RWPE1 (cell line): ENCODE data around the gene RSPH6A.

ENCODE experiments used
- CTCF ChIA-PET: fragments of 350-600 bp; sonication (Branson Sonifier 250); formaldehyde crosslinking; extraction: SDS; loops from one replicate; lab custom pipeline; 2021; lab: Yijun Ruan, JAX
- POLR2A ChIA-PET: fragments of 400-600 bp; formaldehyde crosslinking; extraction: SDS; loops from one replicate; lab custom pipeline; 2020; ENCODE audit warnings: antibody characterized with exemption; ENCODE audit not compliant: low non-redundant PET; lab: Yijun Ruan, JAX
- DNase-seq: peaks from one replicate; pipeline ENCODE4 v3.0.0; 2012; ENCODE audit warnings: low spot score
- H3K27ac ChIP-seq: fragments of 450-650 bp; 2 replicates; pipeline ENCODE4 v1.5.1; 2017
- TF ChIP-seq, protein P1 (sequence below): fragments of 450-650 bp; conservative IDR thresholded peaks from 2 replicates; pipeline ENCODE4 v1.5.1; 2017; ENCODE audit warnings: low read depth, mild to moderate bottlenecking

Gene RSPH6A

DNA sequence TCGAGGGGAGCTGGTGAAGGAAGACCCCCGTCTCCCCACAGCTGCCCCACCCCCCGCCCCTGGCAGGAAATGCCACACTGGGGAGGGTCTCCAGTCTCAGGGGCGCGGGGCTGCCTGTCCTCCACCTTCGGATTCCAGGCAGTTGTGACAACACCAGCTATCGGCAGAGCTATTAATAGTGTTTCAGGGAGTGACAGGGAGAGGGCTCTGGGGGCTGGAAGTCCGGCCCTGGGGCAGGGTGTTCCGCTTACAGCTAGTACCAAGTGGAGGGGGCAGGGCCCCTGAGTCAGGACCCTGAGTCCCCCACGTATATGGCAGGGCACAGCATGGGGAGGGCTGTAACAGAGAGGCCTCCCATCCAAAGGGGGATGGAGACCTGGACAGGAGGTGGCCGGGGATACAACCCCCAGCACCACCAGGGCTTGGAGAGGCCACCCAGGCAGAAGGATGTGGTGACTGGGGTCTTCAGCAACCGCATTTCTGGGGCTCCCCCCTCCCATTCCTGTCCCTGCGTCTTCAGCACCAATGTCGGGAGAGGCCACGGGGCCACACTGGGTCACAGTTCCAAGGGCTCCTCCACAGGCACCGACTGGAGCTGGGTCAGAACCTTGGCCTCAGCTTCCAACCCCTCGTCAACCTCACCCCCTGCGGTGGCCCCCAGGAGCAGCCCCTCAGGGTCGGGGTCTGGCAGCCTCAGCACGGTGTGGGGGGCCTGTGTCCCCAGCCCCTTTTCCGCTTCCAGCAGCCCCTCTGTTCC lies 50.0 kb downstream of the RSPH6A start:
- ChIA-PET POLR2A (interaction anchor here (0.6 kb wide), 2 partner anchors 49 to 93 kb away, joined by 3 read pairs; no protein-coding TSS in a partner anchor), CTCF (interaction anchor here (0.6 to 0.7 kb wide), 2 partner anchors 65 to 179 kb away, joined by 3 to 4 read pairs; no protein-coding TSS in a partner anchor)
- peak overlapping the region; percentile 98 for H3K27ac ChIP-seq
- TF ChIP-seq, protein P1, sequence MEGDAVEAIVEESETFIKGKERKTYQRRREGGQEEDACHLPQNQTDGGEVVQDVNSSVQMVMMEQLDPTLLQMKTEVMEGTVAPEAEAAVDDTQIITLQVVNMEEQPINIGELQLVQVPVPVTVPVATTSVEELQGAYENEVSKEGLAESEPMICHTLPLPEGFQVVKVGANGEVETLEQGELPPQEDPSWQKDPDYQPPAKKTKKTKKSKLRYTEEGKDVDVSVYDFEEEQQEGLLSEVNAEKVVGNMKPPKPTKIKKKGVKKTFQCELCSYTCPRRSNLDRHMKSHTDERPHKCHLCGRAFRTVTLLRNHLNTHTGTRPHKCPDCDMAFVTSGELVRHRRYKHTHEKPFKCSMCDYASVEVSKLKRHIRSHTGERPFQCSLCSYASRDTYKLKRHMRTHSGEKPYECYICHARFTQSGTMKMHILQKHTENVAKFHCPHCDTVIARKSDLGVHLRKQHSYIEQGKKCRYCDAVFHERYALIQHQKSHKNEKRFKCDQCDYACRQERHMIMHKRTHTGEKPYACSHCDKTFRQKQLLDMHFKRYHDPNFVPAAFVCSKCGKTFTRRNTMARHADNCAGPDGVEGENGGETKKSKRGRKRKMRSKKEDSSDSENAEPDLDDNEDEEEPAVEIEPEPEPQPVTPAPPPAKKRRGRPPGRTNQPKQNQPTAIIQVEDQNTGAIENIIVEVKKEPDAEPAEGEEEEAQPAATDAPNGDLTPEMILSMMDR: no peak
- no peak for DNase-seq

DNA sequence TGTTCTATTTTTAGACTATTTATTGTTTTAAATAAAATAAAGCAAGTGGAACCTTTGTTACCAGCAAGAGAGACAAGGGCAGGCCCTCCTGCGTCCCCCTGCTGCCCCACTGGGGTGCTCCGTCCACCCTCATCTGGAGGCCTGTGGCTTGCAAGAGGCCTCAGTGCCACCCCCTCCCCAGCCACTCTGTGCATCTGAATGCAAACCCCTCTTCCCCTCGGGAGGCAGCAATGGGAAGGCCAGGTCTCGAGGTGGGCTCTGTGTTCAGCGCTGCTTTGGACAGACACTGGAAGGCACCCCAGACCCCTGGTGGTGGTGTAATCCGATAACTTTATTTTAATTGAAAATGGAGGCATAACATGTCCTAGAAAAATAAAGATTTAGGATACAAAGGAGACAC lies 50.6 kb downstream of the RSPH6A start:
- DNase-seq: no peak
- TF ChIP-seq, protein P1: no peak
- H3K27ac ChIP-seq: peak overlapping the region; percentile 98
- ChIA-PET POLR2A (interaction anchor here (0.6 kb wide), 1 partner anchor 48 kb away, joined by 3 read pairs; no protein-coding TSS in a partner anchor), CTCF (interaction anchor here (0.6 kb wide), 1 partner anchor 47 kb away, joined by 3 read pairs; no protein-coding TSS in a partner anchor)

DNA sequence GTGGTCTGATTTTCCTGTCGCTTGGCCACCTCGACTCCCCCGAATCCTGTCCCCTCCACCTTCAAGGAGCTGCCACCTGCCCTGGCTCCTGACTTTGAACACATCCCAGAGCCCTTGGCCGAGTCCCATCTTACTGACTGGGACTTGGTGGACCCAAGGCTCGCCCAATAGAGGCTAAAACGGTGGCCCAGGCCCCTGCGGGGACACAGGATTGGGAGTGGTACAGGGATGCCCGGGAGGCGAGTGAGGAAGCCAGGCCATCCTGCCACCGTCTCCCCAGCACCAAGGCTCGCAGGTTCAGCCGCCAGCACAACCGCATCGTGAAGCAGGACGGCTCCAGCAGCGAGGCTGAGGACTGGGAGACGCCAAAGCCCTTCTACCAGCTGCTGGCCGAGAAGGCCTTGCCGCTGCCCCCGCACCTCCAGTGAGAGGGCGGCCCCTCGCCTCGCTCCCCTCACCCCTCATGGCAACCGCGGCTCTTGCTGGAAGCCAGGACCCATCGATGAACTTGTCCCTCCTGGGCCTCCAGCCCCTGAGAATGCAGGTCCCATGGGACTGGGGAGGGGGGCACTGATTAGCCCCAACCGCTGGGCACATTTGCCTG lies 51.3 kb downstream of the RSPH6A start:
- TF ChIP-seq, protein P1: no peak
- ChIA-PET POLR2A (no interaction called here), CTCF (interaction anchor here (0.6 to 1.2 kb wide), 2 partner anchors 46 to 53 kb away, joined by 3 to 4 read pairs; no protein-coding TSS in a partner anchor)
- no peak for DNase-seq
- peak overlapping the region; percentile 98 for H3K27ac ChIP-seq

DNA sequence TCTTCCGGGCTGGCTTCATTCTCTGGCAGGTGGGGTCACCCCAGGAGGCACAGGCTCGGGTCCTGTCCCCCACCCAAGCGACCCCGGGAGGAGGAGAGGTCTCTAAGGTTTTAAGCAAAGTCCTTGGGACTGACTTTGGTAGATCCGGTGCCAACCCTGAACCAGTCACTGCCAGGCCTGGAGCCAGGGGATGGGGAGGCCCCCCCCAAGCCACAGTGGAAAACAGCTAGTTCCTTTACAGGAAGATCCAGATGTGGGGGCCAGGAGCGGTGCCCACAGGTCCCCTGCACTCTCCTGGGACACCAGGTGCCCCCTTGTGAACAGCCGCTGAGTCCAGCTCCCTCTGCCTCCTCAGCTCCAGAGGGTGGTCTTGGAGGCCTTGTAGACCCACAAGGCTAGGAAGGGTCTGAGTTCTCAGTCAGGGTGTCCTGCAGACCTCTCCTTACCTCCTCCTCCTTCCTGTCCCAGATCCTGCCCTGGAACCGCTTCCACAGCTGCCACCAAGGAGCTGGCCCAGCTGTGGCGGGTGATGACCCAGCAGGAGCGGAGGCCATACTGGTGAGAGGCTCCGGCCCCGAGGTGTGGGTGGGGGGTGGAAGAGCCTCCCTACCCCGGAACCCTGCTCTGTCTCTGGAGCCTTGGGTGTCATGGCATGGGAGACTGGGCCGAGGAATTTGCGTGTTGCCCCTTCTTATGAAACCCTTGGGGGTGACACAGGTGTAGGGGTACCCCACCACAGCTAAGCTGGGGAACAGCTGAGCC lies 52.1 kb downstream of the RSPH6A start:
- CTCF ChIA-PET: interaction anchor here (0.6 to 1.2 kb wide), 2 partner anchors 21 to 54 kb away, joined by 3 to 4 read pairs; no protein-coding TSS in a partner anchor
- POLR2A ChIA-PET: no interaction called here
- DNase-seq: no peak
- H3K27ac ChIP-seq: peak overlapping the region; percentile 98
- TF ChIP-seq, protein P1: no peak

DNA sequence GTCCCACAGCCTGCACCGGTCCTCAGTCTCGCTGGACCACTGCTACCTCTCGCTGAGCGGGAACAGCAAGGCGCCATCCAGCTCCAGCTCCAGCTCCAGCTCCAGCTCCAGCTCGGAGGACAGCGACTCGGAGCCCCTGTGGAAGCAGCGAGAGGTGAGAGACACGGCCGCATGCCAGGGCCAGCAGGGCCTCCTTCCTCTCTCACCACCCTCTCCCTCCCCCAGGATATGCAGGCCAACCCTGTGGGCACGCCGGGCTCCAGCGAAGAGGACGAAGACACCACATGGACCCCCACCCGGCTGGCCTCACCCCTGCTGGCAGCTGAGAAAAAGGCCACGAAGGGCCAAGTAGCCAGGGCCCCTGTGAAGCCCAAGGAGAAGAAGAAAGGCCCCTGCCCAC lies 53.4 kb downstream of the RSPH6A start:
- CTCF ChIA-PET: no interaction called here

More for the DNA sequence above, 53.4 kb downstream of the RSPH6A start:
- DNase-seq: no peak
- POLR2A ChIA-PET: interaction anchor here (0.6 kb wide), 1 partner anchor 12 kb away, joined by 3 read pairs; no protein-coding TSS in a partner anchor
- H3K27ac ChIP-seq: peak overlapping the region; percentile 98
- TF ChIP-seq, protein P1: no peak
